NT2/D1 (cell line): ENCODE measurements around the gene CACNA2D2.

ENCODE experiments used
- SUZ12 ChIP-seq: IDR thresholded peaks from 2 replicates; pipeline ENCODE4 v1.6.1; 2011; ENCODE audit not compliant: insufficient read length, insufficient read depth; ENCODE audit errors: extremely low read depth
- YY1 ChIP-seq: IDR thresholded peaks from 2 replicates; pipeline ENCODE4 v1.6.1; 2011; ENCODE audit not compliant: insufficient read length, insufficient read depth
- ZNF274 ChIP-seq: IDR thresholded peaks from 2 replicates; pipeline ENCODE4 v1.6.1; 2011; ENCODE audit warnings: mild to moderate bottlenecking, low read depth, low read length

DNA sequence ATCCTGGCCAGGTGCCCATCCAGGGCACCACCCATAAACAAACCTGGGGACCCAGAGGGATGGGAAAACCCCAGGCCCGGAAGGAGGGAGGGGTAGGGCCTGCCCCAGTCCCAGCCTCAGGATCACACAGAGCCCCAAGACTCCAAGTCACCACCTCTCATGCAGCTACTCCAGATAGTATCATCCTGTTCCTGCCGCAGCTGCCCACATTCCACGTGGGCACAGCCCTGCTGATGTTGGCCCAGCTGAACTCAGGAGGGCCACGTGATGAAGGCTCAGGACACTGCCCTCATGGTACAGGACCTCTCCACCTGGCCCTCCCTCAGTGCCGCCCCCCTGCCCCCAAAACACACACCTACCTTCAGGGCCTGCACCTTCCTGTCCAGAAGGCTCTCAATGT is 69.5 kb downstream of the CACNA2D2 start:
- TF ChIP-seq SUZ12 (no peak), ZNF274 (no peak), YY1 (no peak)
